HCT116 (cell line): ENCODE results near the gene SPOCK3.

Experiments used
- CBX3 ChIP-seq: IDR thresholded peaks from 2 replicates; pipeline ENCODE4 v1.6.1; 2012; ENCODE audit warnings: low read depth
- CTCF ChIP-seq, 3 experiments: fragments of 200-600 bp in 1 of 3; sonication (generic) in 1 of 3; IDR thresholded peaks in 2 of 3; conservative IDR thresholded peaks in 1 of 3; 2 replicates each; pipeline ENCODE4 v1.5.1; 2012 to 2017; ENCODE audit warnings: low read depth in 2 of 3, low read length in 2 of 3, antibody characterized with exemption in 1 of 3, borderline replicate concordance in 1 of 3, control low read depth in 1 of 3, mild to moderate bottlenecking in 1 of 3, mixed read lengths in 1 of 3, mixed run types in 1 of 3, moderate library complexity in 1 of 3; ENCODE audit not compliant: insufficient read depth in 1 of 3
- ELF1 ChIP-seq: IDR thresholded peaks from 2 replicates; pipeline ENCODE4 v1.6.1; 2012; ENCODE audit warnings: low read depth, borderline replicate concordance
- EZH2 ChIP-seq: fragments of 200-600 bp; sonication (generic); IDR thresholded peaks from 2 replicates; pipeline ENCODE4 v1.6.1; 2017; ENCODE audit warnings: antibody characterized with exemption, mixed run types
- POLR2AphosphoS5 ChIP-seq: IDR thresholded peaks from 2 replicates; pipeline ENCODE4 v1.6.1; 2011; ENCODE audit warnings: mild to moderate bottlenecking, low read depth, low read length, moderate library complexity
- RAD21 ChIP-seq: IDR thresholded peaks from 2 replicates; pipeline ENCODE4 v1.6.1; 2012; ENCODE audit warnings: low read depth, mild to moderate bottlenecking
- ZFX ChIP-seq: fragments of 450-650 bp; IDR thresholded peaks from 2 replicates; pipeline ENCODE4 v1.6.1; 2017

- TF ChIP-seq CTCF (IDR thresholded peaks at IDR 0.05 in 2 of 3, conservative IDR thresholded peaks at IDR 0.05 in 1 of 3; ENCODE audit: borderline replicate concordance in 1 of 3, insufficient read depth in 1 of 3, low read depth in 2 of 3, low read length in 2 of 3) (0 out of 6 replicates have a peak, but pooled peaks of 1 of the 3 experiments have one; percentile 11), CBX3 (no peak), RAD21 (no peak), ZFX (no peak), POLR2AphosphoS5 (no peak), ELF1 (no peak), EZH2 (no peak)
Observed at GRCh38 chr4:166839615-166840251, 394.6 kb downstream of the SPOCK3 start.
